Measurements from ENCODE around the gene TSPAN16. TPM values are rescaled to one million over a fixed set of nuclear protein-coding genes. Genes with fewer than 3 reads are reported as not detected.
"Not testable (repeated sequence)": the region's sequence is repeated elsewhere in the genome, so short reads cannot be mapped to it uniquely, and the experiment has no call there.

TSPAN16 gene
- total and polyA plus RNA-seq, 8 donors, result 0.26 TPM; not detected in 7

- Histone ChIP-seq H3K9me3 (no peaks in the 10 kb centered on the region), H3K36me3 (peaks cover 0 to 100% of the 10 kb centered on the region in 2 donors), H3K27me3 (no peaks in the 10 kb centered on the region), H3K4me1 (peaks cover 0 to 13% of the 10 kb centered on the region in 2 donors), H3K4me3 (no peak overlapping the region), H3K27ac (no peak overlapping the region)
- no peak for ATAC-seq
- DNase-seq, result no peak
- intact Hi-C loops (cut with DNase I), result no loop called here
- TF ChIP-seq CTCF (IDR thresholded peaks at IDR 0.05), result no peak
Measured at GRCh38 chr19:11330127-11330526, 34.2 kb downstream of the TSPAN16 start.

- Histone ChIP-seq H3K36me3 (peaks cover 0 to 100% of the 10 kb centered on the region in 2 donors), H3K9me3 (no peaks in the 10 kb centered on the region), H3K4me1 (peaks cover 0 to 2% of the 10 kb centered on the region in 2 donors), H3K27me3 (no peaks in the 10 kb centered on the region), H3K27ac (no peak overlapping the region), H3K4me3 (no peak overlapping the region)
- intact Hi-C loops (cut with DNase I), result no loop called here
- TF ChIP-seq CTCF (IDR thresholded peaks at IDR 0.05), result no peak
- no peak for DNase-seq
- no peak for ATAC-seq
Measured at GRCh38 chr19:11331502-11331901, 35.5 kb downstream of the TSPAN16 start.

GRCh38 chr19:11332822-11333221 lies 36.9 kb downstream of the TSPAN16 start:
- H3K4me3 ChIP-seq, result no peak overlapping the region
- H3K4me1 ChIP-seq, result peaks cover 0 to 16% of the 10 kb centered on the region in 2 donors
- H3K9me3 ChIP-seq, result no peaks in the 10 kb centered on the region
- DNase-seq (no peak), ATAC-seq (no peak)
- peaks cover 0 to 95% of the 10 kb centered on the region in 2 donors for H3K36me3 ChIP-seq
- H3K27ac ChIP-seq, result no peak overlapping the region
- intact Hi-C loops (cut with DNase I), result no loop called here
- no peaks in the 10 kb centered on the region for H3K27me3 ChIP-seq
- no peak for TF ChIP-seq CTCF (IDR thresholded peaks at IDR 0.05)

GRCh38 chr19:11333838-11334237 lies 37.9 kb downstream of the TSPAN16 start:
- H3K27ac ChIP-seq; ATAC-seq; H3K9me3 ChIP-seq; H3K27me3 ChIP-seq; H3K4me3 ChIP-seq; intact Hi-C loops (cut with DNase I): not testable (repeated sequence)
- peaks cover 0 to 26% of the 10 kb centered on the region in 2 donors for H3K4me1 ChIP-seq
- peaks cover 0 to 85% of the 10 kb centered on the region in 2 donors for H3K36me3 ChIP-seq
- peak in 1 of 4 donors; percentile 9 for DNase-seq

GRCh38 chr19:11335449-11336146 lies 39.6 kb downstream of the TSPAN16 start:
- Histone ChIP-seq H3K4me1 (peaks cover 6 to 34% of the 10 kb centered on the region in 2 donors), H3K27me3 (no peaks in the 10 kb centered on the region), H3K27ac (no peak overlapping the region), H3K9me3 (no peaks in the 10 kb centered on the region), H3K4me3 (no peak overlapping the region), H3K36me3 (peaks cover 0 to 68% of the 10 kb centered on the region in 2 donors)
- intact Hi-C loops (cut with DNase I), result no loop called here
- DNase-seq (no peak), ATAC-seq (no peak)
- TF ChIP-seq CTCF (IDR thresholded peaks at IDR 0.05), result no peak
